GM18951 (cell line): Measurements from ENCODE around the gene ANGPTL7.
"Not testable (repeated sequence)": the region's sequence is repeated elsewhere in the genome, so short reads cannot be mapped to it uniquely, and the experiment has no call there.

Experiments
- POLR2A ChIP-seq: IDR thresholded peaks from 4 replicates; pipeline ENCODE4 v1.6.1; 2011; ENCODE audit warnings: mild to moderate bottlenecking; ENCODE audit not compliant: insufficient read length, insufficient read depth; ENCODE audit errors: extremely low read depth
- in situ Hi-C: fragments of 300-500 bp; cut with MboI; formaldehyde crosslinking; loops from one replicate; pipeline ENCODE4 v1.12.0; 2022; ENCODE audit warnings: low sequenced_read_pairs, mixed read lengths, inconsistent platforms; ENCODE audit not compliant: unreplicated experiment

Gene ANGPTL7

GRCh38 chr1:11179125-11179524, 10.0 kb upstream of the ANGPTL7 start:
- in situ Hi-C loops: no loop called here
- no peak for TF ChIP-seq POLR2A

- in situ Hi-C loops: not testable (repeated sequence)
Measured at GRCh38 chr1:11179749-11180148, 9.4 kb upstream of the ANGPTL7 start.

GRCh38 chr1:11180342-11180744, 8.8 kb upstream of the ANGPTL7 start:
- no peak for TF ChIP-seq POLR2A

GRCh38 chr1:11182884-11183283, 6.3 kb upstream of the ANGPTL7 start:
- no peak for TF ChIP-seq POLR2A
- in situ Hi-C loops: no loop called here

More at GRCh38 chr1:11180342-11180744, 8.8 kb upstream of the ANGPTL7 start:
- in situ Hi-C loops: no loop called here

- TF ChIP-seq POLR2A: no peak
- in situ Hi-C loops: no loop called here
Measured at GRCh38 chr1:11184973-11185372, 4.2 kb upstream of the ANGPTL7 start.

- in situ Hi-C loops: no loop called here
- TF ChIP-seq POLR2A: no peak
Measured at GRCh38 chr1:11187000-11187399, 2.2 kb upstream of the ANGPTL7 start.

- TF ChIP-seq POLR2A: no peak
Measured at GRCh38 chr1:11187494-11187893, 1.7 kb upstream of the ANGPTL7 start.

GRCh38 chr1:11187931-11188330, 1.2 kb upstream of the ANGPTL7 start:
- TF ChIP-seq POLR2A: no peak
- in situ Hi-C loops: no loop called here

More at GRCh38 chr1:11187494-11187893, 1.7 kb upstream of the ANGPTL7 start:
- in situ Hi-C loops: no loop called here

GRCh38 chr1:11188381-11188780, 774 bp upstream of the ANGPTL7 start:
- in situ Hi-C loops: no loop called here
- TF ChIP-seq POLR2A: no peak

GRCh38 chr1:11193376-11193775, 4.2 kb downstream of the ANGPTL7 start:
- in situ Hi-C loops: no loop called here

GRCh38 chr1:11194407-11195176, 5.4 kb downstream of the ANGPTL7 start:
- in situ Hi-C loops: no loop called here
- no peak for TF ChIP-seq POLR2A

More at GRCh38 chr1:11193376-11193775, 4.2 kb downstream of the ANGPTL7 start:
- TF ChIP-seq POLR2A: no peak

- no peak for TF ChIP-seq POLR2A
Measured at GRCh38 chr1:11196945-11197344, 7.8 kb downstream of the ANGPTL7 start.

GRCh38 chr1:11197359-11197758, 8.2 kb downstream of the ANGPTL7 start:
- no peak for TF ChIP-seq POLR2A
- in situ Hi-C loops: no loop called here

More at GRCh38 chr1:11196945-11197344, 7.8 kb downstream of the ANGPTL7 start:
- in situ Hi-C loops: no loop called here

GRCh38 chr1:11198257-11198656, 9.1 kb downstream of the ANGPTL7 start:
- no peak for TF ChIP-seq POLR2A
- in situ Hi-C loops: no loop called here
